ENCODE results near the gene CCDC106. TPM values are rescaled to one million over a fixed set of nuclear protein-coding genes. Genes with fewer than 3 reads are reported as not detected.

CCDC106 gene
- 8.5 and 16.0 TPM in 2 replicates for total RNA-seq (ENCODE audit: low replicate concordance)

DNA sequence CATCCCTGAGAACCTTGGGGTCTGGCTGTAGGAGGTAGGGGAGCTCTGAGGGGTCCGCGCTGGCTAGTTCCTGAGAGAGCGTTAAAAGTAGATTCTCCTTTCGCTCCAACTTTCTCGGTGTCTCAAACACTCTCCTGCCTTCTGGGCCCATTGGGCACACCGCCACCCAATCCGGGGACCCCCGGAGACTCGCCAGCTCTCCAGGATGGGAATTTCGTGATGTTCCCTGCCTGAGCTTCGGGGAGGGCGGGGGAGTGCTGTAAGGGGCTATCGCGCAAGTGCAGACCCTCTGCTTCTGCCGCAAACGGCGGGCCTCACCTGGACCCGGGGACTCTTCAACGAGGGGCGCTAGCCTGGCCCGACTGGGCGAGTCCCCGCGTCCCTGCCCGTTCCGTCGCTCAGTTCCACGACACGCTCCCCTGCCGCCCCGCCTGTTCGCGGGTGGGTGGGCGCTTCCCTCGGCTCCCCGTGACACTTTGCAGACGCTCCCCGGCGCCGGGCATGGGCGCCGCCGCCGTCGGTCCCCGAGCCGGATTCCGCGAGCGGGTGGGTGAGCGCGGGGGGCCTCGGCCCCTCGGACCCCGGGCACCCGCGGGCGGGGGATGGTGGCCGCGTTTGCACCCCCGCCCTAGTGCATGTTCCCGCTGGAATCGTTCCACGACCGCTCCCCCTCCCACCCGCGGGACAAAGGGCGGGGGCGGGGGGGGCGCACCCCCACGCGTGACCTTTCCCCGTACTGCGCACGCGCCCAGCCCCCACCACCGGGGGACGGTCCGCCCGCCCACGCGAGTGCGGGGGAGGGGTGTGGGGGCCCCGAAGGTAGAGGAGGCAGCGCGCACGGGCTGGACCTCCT lies at the start of gene CCDC106:
Gene CCDC106, plus strand, starts transcription at position 481 of the 853 bp plus-strand sequence. CDS start 835 bp downstream, outside the sequence.
- TF ChIP-seq CTCF (IDR thresholded peaks at IDR 0.05; ENCODE audit: insufficient read depth, low read length): no peak
- peak within 1 kb of the TSS; percentile 80 for H3K4me3 ChIP-seq (ENCODE audit: low read depth, low read length)
- DNase-seq (ENCODE audit: low read depth): peak; percentile 70

GRCh38 chr19:55598719-55599467 lies 49.1 kb upstream of the CCDC106 start:
- peak; percentile 98 for DNase-seq (ENCODE audit: low read depth)
- H3K4me3 ChIP-seq (ENCODE audit: low read depth, low read length): peak overlapping the region; percentile 73
- TF ChIP-seq CTCF (IDR thresholded peaks at IDR 0.05; ENCODE audit: insufficient read depth, low read length): no peak

- DNase-seq (ENCODE audit: low read depth): peak; percentile 99
- peak within 1 kb of the TSS; percentile 90 for H3K4me3 ChIP-seq (ENCODE audit: low read depth, low read length)
- no peak for TF ChIP-seq CTCF (IDR thresholded peaks at IDR 0.05; ENCODE audit: insufficient read depth, low read length)
Measured at GRCh38 chr19:55599468-55599841, 48.6 kb upstream of the CCDC106 start, which contains the start of gene FIZ1. TSS of gene FIZ1 (minus strand) at chr19:55599517. CDS start at chr19:55597865, 1,652 bp downstream.

- no peak for TF ChIP-seq CTCF (IDR thresholded peaks at IDR 0.05; ENCODE audit: insufficient read depth, low read length)
- peak; percentile 90 for DNase-seq (ENCODE audit: low read depth)
- peak within 1 kb of the TSS; percentile 90 for H3K4me3 ChIP-seq (ENCODE audit: low read depth, low read length)
Measured at GRCh38 chr19:55599842-55600661, 48.0 kb upstream of the CCDC106 start, which contains the start of gene ZNF524. TSS of gene ZNF524 (plus strand) at chr19:55600288. CDS start at chr19:55602113, 1,825 bp downstream.

GRCh38 chr19:55600662-55601028 lies 47.4 kb upstream of the CCDC106 start:
- DNase-seq (ENCODE audit: low read depth): no peak
- H3K4me3 ChIP-seq (ENCODE audit: low read depth, low read length): peak overlapping the region; percentile 90
- TF ChIP-seq CTCF (IDR thresholded peaks at IDR 0.05; ENCODE audit: insufficient read depth, low read length): no peak

DNA sequence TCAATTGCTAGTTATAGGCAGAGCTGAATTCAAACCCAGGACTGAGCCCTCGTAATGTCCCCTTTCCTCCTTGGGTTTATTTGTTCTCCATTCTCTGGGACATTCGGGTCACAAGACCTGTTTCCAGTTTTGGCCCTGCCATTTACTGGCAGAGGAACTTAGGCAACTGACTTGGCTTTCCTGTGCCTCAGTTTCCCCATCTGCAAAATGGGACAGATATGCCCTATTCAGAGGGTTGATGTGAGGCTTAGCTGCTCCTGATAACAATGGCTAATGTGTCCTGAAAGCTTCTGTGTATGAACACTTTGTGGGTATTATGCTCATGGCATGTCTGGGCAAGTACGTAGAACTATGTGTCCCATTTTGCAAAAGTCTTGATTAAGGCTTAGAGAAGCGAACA lies 46.9 kb upstream of the CCDC106 start:
- TF ChIP-seq CTCF (IDR thresholded peaks at IDR 0.05; ENCODE audit: insufficient read depth, low read length): no peak
- no peak for DNase-seq (ENCODE audit: low read depth)
- H3K4me3 ChIP-seq (ENCODE audit: low read depth, low read length): peak overlapping the region; percentile 90

Data from fibroblast of the aortic adventitia (primary cell).